ENCODE measurements around the gene UBP1. TPM values are rescaled to one million over a fixed set of nuclear protein-coding genes. Genes with fewer than 3 reads are reported as not detected.

The UBP1 gene
- total RNA-seq, 1 experiment from 2014 or later: 68.3 TPM

GRCh38 chr3:33389908-33390307 is 50.3 kb downstream of the UBP1 start:
- Mint-ChIP-seq H3K27me3 (ENCODE audit: unreplicated experiment) (no peaks in the 10 kb centered on the region), H3K36me3 (ENCODE audit: insufficient read depth, unreplicated experiment) (peaks cover 57% of the 10 kb centered on the region), H3K4me3 (ENCODE audit: low read depth, unreplicated experiment) (no peak overlapping the region), H3K9me3 (ENCODE audit: low read depth, unreplicated experiment) (no peaks in the 10 kb centered on the region), H3K27ac (ENCODE audit: unreplicated experiment) (no peak overlapping the region), H3K4me1 (ENCODE audit: low read depth, unreplicated experiment) (peaks cover 13% of the 10 kb centered on the region)
- TF ChIP-seq CTCF (IDR thresholded peaks at IDR 0.05; ENCODE audit: unreplicated experiment): no peak
- CTCF ChIA-PET: no interaction called here
- intact Hi-C loops (cut with micrococcal nuclease; ENCODE audit: unreplicated experiment): loop anchor here (5.0 kb wide), 1 partner anchor 47 kb away; no protein-coding TSS in a partner anchor
- BruUV-seq (replicated peaks): no TSS peak
- DNase-seq: no peak

GRCh38 chr3:33388374-33389100 is 51.7 kb downstream of the UBP1 start:
- Mint-ChIP-seq H3K9me3 (ENCODE audit: low read depth, unreplicated experiment) (no peaks in the 10 kb centered on the region), H3K4me3 (ENCODE audit: low read depth, unreplicated experiment) (no peak overlapping the region), H3K27ac (ENCODE audit: unreplicated experiment) (no peak overlapping the region), H3K36me3 (ENCODE audit: insufficient read depth, unreplicated experiment) (peaks cover 65% of the 10 kb centered on the region), H3K4me1 (ENCODE audit: low read depth, unreplicated experiment) (peaks cover 13% of the 10 kb centered on the region), H3K27me3 (ENCODE audit: unreplicated experiment) (no peaks in the 10 kb centered on the region)
- intact Hi-C loops (cut with micrococcal nuclease; ENCODE audit: unreplicated experiment): no loop called here
- CTCF ChIA-PET: no interaction called here
- no peak for DNase-seq
- BruUV-seq (replicated peaks): no TSS peak
- no peak for TF ChIP-seq CTCF (IDR thresholded peaks at IDR 0.05; ENCODE audit: unreplicated experiment)

- Mint-ChIP-seq H3K9me3 (ENCODE audit: low read depth, unreplicated experiment) (no peaks in the 10 kb centered on the region), H3K4me1 (ENCODE audit: low read depth, unreplicated experiment) (peaks cover 5% of the 10 kb centered on the region), H3K36me3 (ENCODE audit: insufficient read depth, unreplicated experiment) (peaks cover 54% of the 10 kb centered on the region), H3K27me3 (ENCODE audit: unreplicated experiment) (no peaks in the 10 kb centered on the region), H3K27ac (ENCODE audit: unreplicated experiment) (no peak overlapping the region), H3K4me3 (ENCODE audit: low read depth, unreplicated experiment) (no peak overlapping the region)
- TF ChIP-seq CTCF (IDR thresholded peaks at IDR 0.05; ENCODE audit: unreplicated experiment): no peak
- intact Hi-C loops (cut with micrococcal nuclease; ENCODE audit: unreplicated experiment): no loop called here
- CTCF ChIA-PET: interaction anchor here (0.9 kb wide), 1 partner anchor 14 kb away, joined by 3 read pairs; no protein-coding TSS in a partner anchor
- DNase-seq: no peak
- BruUV-seq (replicated peaks): TSS peak; percentile 13
These were observed 53.6 kb downstream of the UBP1 start for GRCh38 chr3:33386631-33387030.

GRCh38 chr3:33385423-33385822 is 54.8 kb downstream of the UBP1 start:
- Mint-ChIP-seq H3K36me3 (ENCODE audit: insufficient read depth, unreplicated experiment) (peaks cover 53% of the 10 kb centered on the region), H3K4me1 (ENCODE audit: low read depth, unreplicated experiment) (no peaks in the 10 kb centered on the region), H3K27me3 (ENCODE audit: unreplicated experiment) (no peaks in the 10 kb centered on the region), H3K27ac (ENCODE audit: unreplicated experiment) (no peak overlapping the region), H3K4me3 (ENCODE audit: low read depth, unreplicated experiment) (no peak overlapping the region), H3K9me3 (ENCODE audit: low read depth, unreplicated experiment) (no peaks in the 10 kb centered on the region)
- no peak for DNase-seq
- no peak for TF ChIP-seq CTCF (IDR thresholded peaks at IDR 0.05; ENCODE audit: unreplicated experiment)
- CTCF ChIA-PET: interaction anchor here (0.7 kb wide), 1 partner anchor 13 kb away, joined by 4 read pairs; no protein-coding TSS in a partner anchor
- intact Hi-C loops (cut with micrococcal nuclease; ENCODE audit: unreplicated experiment): no loop called here
- BruUV-seq (replicated peaks): no TSS peak
